ENCODE data around the gene AGTPBP1.

The AGTPBP1 gene

DNA sequence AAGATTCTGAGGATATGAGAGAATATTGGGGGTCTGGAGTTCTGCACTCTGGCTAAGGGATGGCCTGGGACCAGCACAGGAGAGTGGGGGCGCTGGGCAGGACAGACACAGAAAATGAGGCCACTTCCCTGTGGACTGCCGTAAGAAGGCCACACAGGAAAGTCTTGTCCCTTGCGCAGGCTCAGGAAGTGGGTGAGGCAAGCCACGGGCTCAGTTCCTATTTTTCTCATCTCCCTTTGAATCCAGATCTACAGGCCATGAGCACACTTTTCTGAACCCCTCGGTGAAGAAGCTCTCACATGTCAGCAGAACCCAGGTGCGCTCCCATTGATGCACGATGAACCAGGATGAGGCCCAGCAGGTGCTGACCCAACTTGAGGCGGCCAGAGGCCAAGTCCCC lies 207.4 kb downstream of the AGTPBP1 start:
- DNase-seq (ENCODE audit: low read depth), result no peak

DNA sequence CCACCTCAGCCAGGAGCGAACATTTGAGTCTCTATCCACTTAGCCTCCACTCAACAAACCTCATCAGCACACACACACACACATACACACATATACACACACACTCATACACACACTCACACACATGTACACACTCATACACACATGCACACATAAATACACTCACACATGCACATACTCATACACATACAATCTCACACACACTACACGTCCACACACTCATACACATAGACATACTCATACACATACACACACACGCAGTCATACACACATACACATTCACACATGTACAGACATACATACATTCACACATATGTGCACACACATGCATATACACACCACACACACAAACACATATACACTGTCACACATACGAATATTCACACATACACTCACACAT lies 208.2 kb downstream of the AGTPBP1 start:
- DNase-seq (ENCODE audit: low read depth), result no peak

DNA sequence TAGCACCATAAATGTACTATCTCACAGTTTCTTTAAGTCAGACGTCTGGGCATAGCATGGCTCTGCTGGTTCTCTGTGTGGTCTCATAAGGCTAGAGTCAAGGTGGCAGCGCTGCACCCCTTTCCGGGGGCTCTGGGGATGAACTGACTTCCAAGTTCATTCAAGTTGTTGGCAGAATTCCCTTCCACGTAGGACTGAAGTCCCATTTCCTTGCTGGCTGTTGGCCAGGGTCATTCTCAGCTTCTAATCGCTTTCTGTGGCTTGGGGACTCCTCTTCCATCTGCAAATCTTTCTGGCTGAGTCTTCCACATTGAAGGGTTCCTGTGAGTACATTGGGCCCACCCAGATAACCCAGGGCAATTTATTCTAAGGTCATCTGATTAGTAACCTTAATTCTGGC lies 211.0 kb downstream of the AGTPBP1 start:
- no peak for DNase-seq (ENCODE audit: low read depth)

DNA sequence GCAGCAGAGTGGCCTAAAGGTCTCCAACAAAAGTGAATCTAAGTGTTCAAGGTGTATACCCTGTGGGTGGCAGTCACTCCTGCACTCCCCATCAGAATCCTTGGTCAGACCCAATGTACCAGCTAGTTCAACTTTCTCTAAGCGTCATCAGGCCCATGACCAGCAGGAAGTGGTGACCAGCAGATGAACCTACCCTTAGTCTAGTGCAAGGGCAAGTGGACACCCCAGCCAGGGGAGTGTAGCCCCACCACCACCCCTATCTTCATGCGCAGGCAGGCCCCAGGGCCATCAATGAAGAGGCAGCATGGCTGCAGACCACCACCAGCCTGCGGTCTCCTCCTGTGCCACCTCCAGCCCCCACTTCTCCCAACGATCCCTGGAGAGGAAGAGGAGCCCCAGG lies 213.1 kb downstream of the AGTPBP1 start:
- no peak for DNase-seq (ENCODE audit: low read depth)

DNA sequence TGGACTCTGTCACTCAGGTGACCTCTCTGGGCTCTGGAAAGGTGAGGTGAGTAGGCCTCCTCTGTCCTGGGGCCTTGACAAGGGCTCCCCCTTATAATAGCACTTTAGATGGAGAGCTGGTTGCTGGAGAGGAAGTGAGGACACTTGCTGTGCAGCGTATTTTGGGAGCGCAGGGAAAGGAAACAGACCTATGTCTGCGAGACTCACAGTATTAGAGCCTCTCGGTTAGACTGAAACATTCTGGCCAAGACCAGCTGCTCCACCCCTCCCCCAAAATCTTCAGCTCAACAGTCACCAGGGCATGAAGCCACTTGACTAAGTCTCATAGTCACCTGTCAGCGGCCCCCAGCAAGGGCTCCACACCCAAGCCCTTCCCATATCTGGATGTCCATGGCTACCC lies 213.6 kb downstream of the AGTPBP1 start:
- DNase-seq (ENCODE audit: low read depth), result no peak

DNA sequence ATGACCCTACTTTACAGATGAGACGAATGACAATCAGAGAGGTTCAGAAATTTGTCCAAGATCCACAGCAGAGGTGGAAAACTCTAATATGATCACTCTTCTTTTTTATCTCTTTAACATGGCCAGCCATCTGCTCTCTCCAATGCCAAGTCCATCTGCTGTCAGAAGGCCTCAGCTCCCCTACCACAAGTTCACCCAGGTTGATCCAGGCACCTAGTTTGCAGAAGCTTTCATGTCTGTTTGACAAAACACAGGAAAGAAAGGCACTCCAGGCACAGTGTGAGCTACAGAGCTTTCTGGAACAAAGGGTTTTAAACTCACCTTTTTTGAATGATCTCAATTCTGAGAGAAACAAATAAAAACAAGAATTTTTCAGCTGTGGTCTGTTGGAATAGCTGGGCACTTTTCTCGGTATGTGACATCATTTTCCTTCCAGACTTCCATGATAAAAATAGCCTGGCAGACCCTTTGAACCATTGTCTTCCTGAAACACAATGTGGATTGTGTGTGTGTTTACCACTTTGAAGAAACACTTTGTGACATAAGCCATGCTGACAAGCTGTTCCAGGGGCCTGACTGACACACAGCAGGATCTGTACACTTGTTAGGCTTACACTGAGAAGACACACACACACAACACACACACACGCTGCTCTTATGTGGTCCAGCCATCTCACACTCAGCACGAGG lies 214.3 kb downstream of the AGTPBP1 start:
- no peak for DNase-seq (ENCODE audit: low read depth)

DNA sequence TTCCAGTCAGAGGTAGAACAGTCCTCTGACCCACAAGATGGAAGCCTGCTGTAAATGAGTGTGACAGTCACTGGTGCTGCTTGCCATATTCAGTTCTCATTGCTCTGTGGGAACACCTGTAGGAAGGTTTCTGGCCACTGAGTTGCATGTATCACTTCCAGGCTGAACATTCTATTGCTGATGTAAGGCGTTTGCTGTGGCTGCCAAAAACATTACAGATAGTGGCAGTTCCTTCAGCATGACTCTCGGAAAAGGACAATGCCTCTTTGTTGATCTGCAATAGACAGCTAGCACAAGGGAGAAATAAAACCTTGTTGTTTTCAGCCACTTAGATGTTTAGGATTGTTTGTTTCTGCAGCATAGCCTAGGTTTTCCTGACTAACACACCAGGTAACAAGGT lies 217.2 kb downstream of the AGTPBP1 start:
- DNase-seq (ENCODE audit: low read depth), result no peak

DNA sequence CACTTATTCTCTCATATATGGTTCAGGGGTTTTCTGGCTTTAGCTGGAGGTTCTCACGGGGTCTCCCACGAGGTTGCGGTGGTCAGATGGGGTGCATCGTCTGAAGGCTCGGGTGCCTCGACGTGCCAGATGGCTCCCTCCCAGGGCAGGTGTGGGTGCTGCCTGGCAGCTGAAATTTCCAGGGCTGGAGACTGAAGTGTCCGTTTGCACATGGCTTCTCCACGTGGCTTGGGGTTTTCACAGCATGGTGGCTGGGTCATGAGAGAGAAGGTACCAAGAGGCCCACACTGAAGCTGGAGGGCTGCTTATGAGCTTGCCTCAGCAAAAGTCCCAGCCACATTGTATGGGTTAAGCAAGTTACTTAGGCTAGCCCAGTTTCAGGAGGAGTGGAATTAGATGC lies 218.6 kb downstream of the AGTPBP1 start:
- no peak for DNase-seq (ENCODE audit: low read depth)

DNA sequence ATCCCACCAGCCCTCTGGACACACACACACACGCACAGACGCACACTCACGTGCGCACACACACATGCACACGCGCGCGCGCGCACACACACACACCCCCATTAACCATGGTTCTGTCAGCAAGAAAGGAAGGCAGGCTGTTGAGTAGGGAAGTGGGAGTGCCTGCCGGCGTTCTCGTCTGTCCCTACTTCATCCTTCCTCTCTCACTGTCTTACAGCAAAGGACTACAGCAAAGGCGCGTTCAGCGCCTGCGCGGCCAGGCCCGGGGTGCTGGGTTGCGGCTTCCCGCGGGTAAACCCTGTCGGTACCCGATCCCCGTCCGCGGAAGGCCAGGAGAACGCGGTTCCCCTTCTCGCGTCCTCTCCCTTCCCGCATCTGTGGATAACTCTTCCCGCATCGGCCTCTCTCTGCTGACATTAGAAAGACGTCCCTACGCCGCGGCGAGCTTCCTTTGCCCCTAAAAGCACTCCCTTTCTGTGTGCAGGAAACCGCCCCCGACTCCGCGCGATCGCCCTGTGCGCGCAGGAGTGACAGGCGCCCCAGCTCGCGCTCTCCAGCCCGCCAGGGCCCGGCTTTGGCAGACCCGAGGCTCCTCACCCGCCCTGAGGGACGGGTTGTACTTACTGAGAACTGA lies 219.2 kb downstream of the AGTPBP1 start:
- DNase-seq (ENCODE audit: low read depth), result no peak

DNA sequence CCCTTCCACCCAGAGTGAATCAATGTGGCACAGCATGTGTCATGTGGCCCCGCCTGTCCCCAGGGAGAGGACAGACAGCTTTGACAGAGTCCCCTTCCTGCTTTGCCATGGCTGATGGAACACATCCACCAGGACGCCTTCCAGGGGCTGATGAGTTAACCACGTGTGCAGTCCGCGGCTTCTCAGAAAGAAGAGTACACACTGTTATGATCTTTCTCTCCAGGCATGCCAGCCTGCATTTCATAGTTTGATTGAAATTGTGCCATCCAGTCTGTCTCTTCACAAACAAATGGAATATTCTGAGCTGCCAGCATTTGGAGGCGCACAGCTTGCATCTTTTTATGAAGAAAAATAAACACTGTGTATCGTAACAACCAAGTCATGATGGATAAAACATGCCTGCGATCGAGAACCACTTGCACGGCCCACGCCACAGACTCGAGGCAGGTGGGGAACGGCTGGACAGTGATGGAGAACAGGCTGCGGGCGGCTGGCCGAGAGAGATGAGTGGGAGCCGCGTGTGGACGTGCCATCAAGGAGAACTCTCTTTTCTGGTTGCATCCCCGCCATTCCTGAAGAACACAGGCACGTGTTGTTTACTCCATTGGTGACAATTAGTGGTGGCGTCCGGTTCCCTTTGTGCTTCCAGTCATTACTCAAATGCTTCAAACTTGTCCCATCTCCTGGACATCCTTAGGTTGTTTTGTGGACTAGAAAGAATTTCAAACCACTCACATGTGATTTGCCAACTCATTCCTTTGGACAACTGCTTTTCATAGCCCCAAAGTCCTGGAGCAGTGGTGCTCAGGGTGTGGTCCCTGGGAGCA lies 220.2 kb downstream of the AGTPBP1 start:
- DNase-seq (ENCODE audit: low read depth), result no peak

DNA sequence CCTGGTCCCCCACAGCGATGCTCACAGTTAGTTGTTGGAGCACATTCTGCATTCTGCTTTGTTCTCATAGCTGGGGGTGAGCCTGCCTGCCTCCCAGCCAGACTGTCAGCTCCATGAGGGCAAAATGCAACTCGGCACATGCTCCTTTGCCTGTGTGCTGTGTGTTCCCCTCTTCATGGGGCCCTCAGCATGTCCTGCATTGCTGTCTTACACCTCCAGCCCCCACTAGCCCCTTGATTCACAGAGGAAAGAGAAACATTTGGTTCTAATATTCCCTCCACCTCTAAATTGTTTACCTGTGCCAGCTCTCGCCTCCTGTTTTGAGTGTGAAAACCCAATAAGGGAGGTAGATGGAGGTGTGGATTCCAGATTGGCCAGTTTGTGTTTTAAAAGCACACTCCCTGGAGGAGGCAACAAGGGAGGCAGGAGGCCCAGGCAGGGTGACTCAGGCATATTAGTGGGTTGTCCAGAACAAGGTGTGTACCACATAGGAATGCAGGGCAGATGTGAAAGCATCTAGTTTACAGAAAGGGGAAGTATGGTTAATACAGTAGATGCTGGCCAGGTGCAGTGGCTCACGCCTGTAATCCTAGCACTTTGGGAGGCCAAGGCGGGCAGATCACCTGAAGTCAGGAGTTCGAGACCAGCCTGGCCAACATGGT lies 224.6 kb downstream of the AGTPBP1 start:
- DNase-seq (ENCODE audit: low read depth), result no peak

DNA sequence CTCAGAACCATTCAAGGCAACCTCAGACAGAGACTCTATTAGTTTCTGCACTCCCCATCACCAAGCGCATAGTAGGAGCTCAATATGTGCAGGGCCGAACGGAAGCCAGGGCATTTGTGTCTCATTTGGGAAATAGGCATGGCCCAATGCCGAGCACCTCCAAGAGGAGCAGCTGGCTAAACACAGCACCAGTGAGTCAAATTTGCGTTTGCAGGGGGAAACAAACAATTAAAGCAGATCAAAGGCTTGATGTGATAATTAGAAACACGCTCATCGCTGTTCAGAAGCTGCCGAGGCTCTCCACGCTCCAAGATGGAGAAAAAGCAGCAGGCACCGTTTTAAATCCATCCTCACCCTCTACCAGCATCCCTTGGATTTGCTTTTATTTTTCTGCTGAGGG lies 225.3 kb downstream of the AGTPBP1 start:
- DNase-seq (ENCODE audit: low read depth), result no peak

DNA sequence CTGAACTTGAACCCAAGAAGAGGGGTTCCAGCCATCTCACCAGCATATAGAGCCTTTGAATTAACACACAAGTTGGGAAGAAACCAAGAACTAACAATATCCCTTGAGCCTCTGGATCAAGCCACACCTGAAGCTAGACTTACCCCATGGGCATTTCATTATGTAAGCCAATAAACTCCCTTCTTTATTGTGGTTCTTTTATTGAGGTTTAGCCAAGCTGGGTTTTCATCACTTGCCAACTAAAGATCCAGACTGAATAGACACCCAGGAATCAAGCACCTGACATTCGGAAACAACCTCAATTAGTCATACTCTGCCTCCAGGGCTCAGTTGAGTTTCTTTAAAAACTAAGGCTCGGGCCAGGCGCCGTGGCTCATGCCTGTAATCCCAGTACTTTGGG lies 226.7 kb downstream of the AGTPBP1 start:
- no peak for DNase-seq (ENCODE audit: low read depth)

DNA sequence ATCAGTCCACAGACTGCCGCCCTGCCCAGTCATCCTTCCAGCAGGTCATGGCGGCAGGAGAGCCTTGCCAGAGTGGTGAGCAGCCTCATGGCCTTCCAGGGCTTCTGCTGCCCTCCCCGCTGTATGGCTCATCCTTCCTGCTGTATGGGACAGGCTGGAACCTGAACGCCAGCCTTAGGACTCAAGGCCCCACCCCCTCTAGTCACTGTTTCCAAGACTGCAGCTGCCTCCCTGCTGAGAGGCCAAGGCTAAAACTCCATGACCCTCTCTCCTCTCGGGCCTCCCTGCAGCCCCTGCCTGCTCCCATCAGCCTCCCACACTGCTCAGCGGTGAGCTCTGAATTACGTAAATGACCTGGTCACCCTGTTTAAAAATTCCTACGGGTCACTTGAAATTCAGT lies 227.5 kb downstream of the AGTPBP1 start:
- DNase-seq (ENCODE audit: low read depth), result no peak

DNA sequence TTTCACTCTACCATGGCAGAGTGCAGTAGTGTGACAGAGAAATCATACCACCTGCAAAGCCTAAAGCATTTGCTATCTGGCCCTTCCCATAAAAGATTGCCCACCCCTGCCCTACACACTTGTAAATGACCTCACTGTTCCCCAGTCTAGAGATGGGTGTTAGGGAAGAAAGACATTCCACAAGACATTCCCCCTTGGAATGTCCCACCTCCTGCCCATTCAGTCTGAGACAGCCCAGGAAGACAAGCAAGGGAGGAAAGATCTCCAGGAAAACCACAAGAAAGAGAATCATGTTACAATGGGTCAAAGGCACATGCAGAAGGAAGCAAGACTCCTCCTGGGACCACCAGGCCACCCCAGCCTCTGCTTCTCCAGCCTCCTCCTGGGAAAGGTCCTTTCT lies 230.0 kb downstream of the AGTPBP1 start:
- DNase-seq (ENCODE audit: low read depth), result no peak

DNA sequence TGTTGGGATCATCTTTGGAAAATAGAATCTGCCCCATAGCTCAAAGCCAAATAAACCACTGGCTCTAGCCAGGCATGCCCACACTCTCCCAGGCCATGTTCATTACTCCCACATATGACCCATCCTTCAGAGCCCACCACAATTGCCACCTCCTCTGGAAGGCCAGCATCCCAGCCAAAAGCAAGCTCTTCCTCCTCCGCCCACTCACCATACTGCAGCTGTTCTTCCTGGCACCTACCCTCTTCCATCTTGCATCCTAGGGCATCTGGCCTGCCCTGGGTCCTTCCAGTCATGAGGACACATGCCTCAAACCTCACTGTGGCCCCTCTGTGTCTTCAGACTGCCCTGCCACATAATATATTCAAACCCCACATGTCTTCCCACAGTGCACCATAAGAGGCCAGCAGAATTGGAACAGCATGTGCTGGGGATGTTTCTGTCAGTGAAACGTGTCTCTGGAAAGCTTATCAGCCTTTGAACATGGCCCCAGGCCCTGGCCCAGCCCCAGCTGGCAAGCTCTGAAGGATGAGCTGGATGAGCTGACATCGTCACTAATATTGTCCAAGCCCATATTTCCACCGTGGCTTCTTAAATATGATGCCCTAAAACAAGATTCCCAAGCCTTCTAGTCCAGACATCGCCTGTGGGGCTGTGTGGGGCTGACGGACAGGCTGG lies 230.8 kb downstream of the AGTPBP1 start:
- no peak for DNase-seq (ENCODE audit: low read depth)

DNA sequence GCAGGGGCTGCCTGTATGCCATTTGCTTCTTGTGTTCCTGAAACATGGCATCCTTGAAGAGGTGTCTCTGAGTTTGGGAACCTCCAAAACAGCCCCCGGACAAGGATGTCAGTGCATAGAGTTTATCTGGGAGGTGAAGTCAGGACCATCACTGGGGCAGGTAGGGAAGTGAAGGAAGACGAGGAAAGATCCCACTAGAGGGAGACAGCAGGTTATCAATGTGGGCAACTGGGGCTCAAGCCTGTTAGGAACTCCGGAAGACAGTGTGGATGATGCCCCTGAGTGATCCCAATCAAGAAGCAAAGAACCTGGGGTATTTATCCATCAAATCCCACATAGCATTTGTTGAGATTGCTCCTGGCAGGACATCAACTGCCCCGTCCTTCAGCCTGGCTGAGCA lies 233.1 kb downstream of the AGTPBP1 start:
- DNase-seq (ENCODE audit: low read depth), result no peak

DNA sequence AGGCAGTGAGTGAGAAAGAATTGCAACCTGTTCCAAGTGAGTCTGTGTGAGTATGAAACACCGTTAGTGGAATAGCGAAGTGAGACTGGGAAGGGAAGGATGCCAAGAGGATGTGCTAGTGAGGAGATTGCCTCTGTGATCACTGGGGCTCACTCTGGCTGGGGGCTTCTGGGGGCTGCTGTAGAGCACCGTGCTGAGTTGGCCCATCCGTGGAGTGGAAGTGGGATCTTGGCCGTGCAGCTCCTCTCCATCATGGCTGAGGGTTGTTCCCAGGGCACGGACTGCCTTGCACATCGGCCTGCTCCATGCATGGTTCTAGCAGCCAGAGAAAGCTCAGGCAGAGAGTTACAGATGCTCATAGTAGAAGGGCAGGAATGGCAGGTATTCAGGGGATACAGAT lies 236.1 kb downstream of the AGTPBP1 start:
- DNase-seq (ENCODE audit: low read depth), result no peak

DNA sequence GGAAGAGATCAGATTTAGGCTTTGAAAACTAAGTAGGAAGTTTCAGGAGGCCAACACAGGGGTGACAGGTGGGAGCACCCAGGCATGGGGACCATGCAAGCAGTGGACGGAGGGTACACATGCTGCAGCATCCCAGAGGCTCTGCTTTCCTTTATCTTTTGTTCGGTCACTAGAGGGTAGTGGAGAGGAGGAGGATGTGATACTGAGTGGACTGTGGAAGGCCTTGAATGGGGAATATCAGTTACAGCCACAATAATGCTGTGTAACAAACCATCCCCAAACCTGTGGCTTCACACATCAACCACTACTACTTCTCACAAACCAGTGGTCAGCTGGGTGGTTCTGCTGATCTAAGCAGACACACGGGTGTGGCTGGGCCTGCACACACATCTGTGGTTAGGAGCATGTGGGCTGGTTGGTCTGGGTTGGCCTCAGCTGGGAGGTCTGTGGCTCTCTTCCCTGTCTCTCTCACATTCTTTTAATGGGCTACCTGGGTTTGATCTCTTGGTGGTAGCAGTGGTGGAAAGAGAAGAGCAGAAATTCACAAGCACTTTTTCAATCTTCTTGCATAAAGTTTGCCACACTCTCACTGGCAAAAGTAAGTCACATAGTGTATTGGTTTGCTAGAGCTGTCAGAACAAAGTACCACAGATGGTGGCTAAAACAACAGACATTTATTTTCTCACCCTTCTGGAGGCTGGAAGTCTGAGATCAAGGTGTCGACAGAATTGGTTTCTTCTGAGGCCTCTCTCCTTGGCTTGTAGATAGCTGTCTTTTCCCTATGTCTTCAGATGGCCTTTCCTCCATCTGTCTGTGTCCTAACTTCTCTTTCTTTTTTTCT lies 238.7 kb downstream of the AGTPBP1 start:
- no peak for DNase-seq (ENCODE audit: low read depth)

DNA sequence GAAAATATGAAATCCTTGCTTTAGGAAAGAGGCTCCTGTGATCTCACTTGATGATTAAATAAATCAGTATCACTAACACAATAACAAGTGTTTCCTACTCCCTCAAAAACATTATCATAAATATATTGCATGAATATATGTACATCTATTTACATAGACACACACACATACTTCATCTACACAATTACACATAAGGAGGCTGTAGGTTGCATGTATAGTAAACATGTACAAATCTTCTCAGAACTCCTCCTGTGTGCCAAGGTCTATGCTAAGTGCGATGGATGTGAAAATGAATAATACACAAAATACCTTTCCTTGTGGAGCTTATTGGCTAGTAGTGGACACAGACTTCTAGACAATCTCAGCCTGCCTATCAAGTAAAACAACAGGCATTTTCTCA lies 239.9 kb downstream of the AGTPBP1 start:
- no peak for DNase-seq (ENCODE audit: low read depth)

DNA sequence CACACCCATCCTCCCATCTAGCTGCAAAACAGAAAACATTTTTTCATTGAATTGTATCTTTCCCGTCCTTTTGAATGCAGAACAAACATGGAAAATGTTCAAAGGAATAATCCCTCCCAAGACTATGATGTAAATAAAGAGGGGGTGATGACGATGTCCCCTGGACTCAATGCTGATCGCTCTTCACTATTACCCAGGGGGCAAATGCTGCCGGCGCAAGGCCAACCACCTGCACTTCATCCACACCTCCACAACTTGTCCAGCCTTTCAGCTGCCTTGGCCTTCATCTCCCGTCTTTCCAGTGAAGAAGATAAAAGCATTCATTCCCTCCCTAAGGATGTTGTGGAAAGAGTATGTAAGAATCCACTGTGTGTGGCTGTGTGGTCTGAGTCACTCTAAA lies 240.3 kb downstream of the AGTPBP1 start:
- no peak for DNase-seq (ENCODE audit: low read depth)

All from activated T-cell treated with anti-CD3 and anti-CD28 coated beads for 1 hour (primary cell).